Naive thymus-derived CD8-positive, alpha-beta T cell (primary cell): Measurements from ENCODE around the gene GLI1. TPM values are rescaled to one million over a fixed set of nuclear protein-coding genes. Genes with fewer than 3 reads are reported as not detected.
"Not testable (repeated sequence)": the region's sequence is repeated elsewhere in the genome, so short reads cannot be mapped to it uniquely, and the experiment has no call there.

Experiments
- ATAC-seq, 2 donors: fragments of 150-1000 bp; cut with Tn5 transposase in 1 of 2; sonication (Bioruptor Pico), chemical (Tn5 transposase) in 1 of 2; 1 replicate in 1 of 2; 2 replicates in 1 of 2; pipeline ENCODE4 v1.10.0; 2021; ENCODE audit warnings: mild to moderate bottlenecking in 2 of 2, moderate library complexity in 2 of 2
- POLR2A ChIA-PET: fragments of 350-600 bp; sonication (Branson Sonifier 250); formaldehyde crosslinking; loops from one replicate; lab custom pipeline; 2021; ENCODE audit warnings: antibody characterized with exemption; lab: Charles Lee
- DNase-seq, 10 donors: peaks; one replicate each; pipeline versions ENCODE4 v3.0.0 to v3.0.0-alpha.2; 2020 to 2022
- H3K27ac Mint-ChIP-seq, 10 donors: one replicate each; pipeline ENCODE4 v1.8.0; 2020 to 2022; ENCODE audit warnings: mild to moderate bottlenecking in 10 of 10, mixed read lengths in 10 of 10, moderate library complexity in 4 of 10, inconsistent platforms in 1 of 10
- H3K27me3 Mint-ChIP-seq, 5 donors: one replicate each; pipeline ENCODE4 v1.8.0; 2021 to 2022; ENCODE audit warnings: mixed read lengths in 5 of 5
- H3K36me3 Mint-ChIP-seq, 3 donors: one replicate each; pipeline ENCODE4 v1.8.0; 2020 to 2022; ENCODE audit warnings: mixed read lengths in 3 of 3, mild to moderate bottlenecking in 2 of 3, inconsistent platforms in 1 of 3
- H3K4me1 Mint-ChIP-seq, 4 donors: one replicate each; pipeline ENCODE4 v1.8.0; 2021 to 2022; ENCODE audit warnings: mixed read lengths in 4 of 4
- H3K4me3 Mint-ChIP-seq, 10 donors: one replicate each; pipeline ENCODE4 v1.8.0; 2020 to 2022; ENCODE audit warnings: mild to moderate bottlenecking in 10 of 10, mixed read lengths in 10 of 10, moderate library complexity in 6 of 10, inconsistent platforms in 1 of 10
- H3K9me3 Mint-ChIP-seq, 9 donors: one replicate each; pipeline ENCODE4 v1.8.0; 2020 to 2022; ENCODE audit warnings: mixed read lengths in 9 of 9, mild to moderate bottlenecking in 3 of 9, inconsistent platforms in 1 of 9, moderate library complexity in 1 of 9
- polyA plus RNA-seq, 3 donors: library from polyadenylated mRNA; unstranded; fragments of 300-500 nt; fragmentation: Illumina TruSeq; gene quantifications; one replicate each; pipeline ENCODE4 v1.2.3, GENCODE V29; 2021
- total RNA-seq, 8 experiments: library from RNA in 2 of 8; stranded (reverse) in 2 of 8; gene quantifications; one replicate each; pipeline ENCODE4 v1.2.3 and lab custom pipeline; 2021 to 2026

Gene GLI1
- total and polyA plus RNA-seq, 5 experiments from 2014 or later = 1.9 to 2.7 TPM; not detected in 3

DNA sequence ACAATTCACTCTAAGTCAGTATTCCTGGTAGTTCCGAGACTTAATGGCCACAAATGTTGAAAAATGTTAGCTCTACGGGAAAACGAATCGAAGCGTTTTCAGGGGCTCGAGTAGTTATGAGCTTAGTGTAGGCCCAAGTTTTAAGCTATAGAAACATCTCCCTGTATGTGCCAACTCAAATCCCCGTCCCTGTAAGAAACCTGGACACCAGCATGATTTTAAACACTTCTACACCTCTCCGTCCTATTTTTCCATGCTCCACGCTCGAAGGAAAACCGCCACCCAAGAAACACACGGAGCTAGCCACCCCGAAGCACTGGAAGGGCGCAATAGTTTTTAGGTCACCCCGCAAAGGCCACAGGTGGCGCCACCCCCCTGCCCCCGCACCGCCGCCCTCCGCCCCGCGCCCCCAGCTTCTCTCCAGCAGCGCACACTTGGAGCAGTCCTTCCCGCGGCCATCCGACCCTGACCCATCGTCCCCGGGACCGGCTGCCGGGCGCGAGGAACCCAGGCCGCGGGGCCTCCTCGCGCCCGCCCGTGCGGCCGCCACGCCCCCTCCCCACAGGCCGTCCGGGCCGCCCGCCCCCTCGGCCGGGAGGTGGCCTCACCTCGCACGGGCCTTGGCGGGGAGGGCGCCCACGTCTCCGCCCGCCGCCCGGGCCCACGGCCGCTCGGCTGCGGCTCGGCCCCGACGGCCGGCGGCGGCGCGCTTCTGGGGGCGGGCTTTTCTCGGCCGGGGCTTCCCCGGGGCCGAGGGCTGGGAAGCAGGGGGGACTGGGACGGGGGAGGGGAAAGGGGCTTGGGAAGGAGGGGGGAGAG, 29.3 kb upstream of the GLI1 start:
- DNase-seq (peak in 8 of 10 donors; percentile 15 to 75 (median 50)), ATAC-seq (peak; percentile 59 to 70)
- Mint-ChIP-seq H3K27me3 (no peaks in the 10 kb centered on the region), H3K4me1 (peaks cover 21 to 51% (median 44%) of the 10 kb centered on the region in 4 donors), H3K9me3 (no peaks in the 10 kb centered on the region), H3K4me3 (peak overlapping the region; percentile 95 to 100 (median 98)), H3K27ac (peak overlapping the region; percentile 99 to 100 (median 100)), H3K36me3 (peaks cover 0 to 11% (median 0%) of the 10 kb centered on the region in 3 donors)
- POLR2A ChIA-PET = interaction anchor here (0.7 to 1.2 kb wide), 8 partner anchors 11 to 312 kb away, joined by 3 to 10 read pairs (median 4); partner anchors contain the start of genes GLI1, INHBE and SHMT2

GRCh38 chr12:57430931-57431566, 28.5 kb upstream of the GLI1 start, which contains the start of gene R3HDM2:
R3HDM2 (minus strand) TSS chr12:57431043; CDS start chr12:57310428, 120,615 bp downstream.
- Mint-ChIP-seq H3K36me3 (peaks cover 0 to 7% (median 0%) of the 10 kb centered on the region in 3 donors), H3K27me3 (no peaks in the 10 kb centered on the region), H3K9me3 (no peaks in the 10 kb centered on the region), H3K27ac (peak within 1 kb of the TSS; percentile 99 to 100 (median 100)), H3K4me3 (peak within 1 kb of the TSS; percentile 95 to 100 (median 98)), H3K4me1 (peaks cover 21 to 50% (median 48%) of the 10 kb centered on the region in 4 donors)
- DNase-seq (peak; percentile 90 to 97 (median 94)), ATAC-seq (peak; percentile 93 to 94)
- POLR2A ChIA-PET = interaction anchor here (1.2 to 1.4 kb wide), 3 partner anchors 24 to 46 kb away, joined by 3 to 10 read pairs (median 5); partner anchors contain the start of genes GLI1 and INHBE

DNA sequence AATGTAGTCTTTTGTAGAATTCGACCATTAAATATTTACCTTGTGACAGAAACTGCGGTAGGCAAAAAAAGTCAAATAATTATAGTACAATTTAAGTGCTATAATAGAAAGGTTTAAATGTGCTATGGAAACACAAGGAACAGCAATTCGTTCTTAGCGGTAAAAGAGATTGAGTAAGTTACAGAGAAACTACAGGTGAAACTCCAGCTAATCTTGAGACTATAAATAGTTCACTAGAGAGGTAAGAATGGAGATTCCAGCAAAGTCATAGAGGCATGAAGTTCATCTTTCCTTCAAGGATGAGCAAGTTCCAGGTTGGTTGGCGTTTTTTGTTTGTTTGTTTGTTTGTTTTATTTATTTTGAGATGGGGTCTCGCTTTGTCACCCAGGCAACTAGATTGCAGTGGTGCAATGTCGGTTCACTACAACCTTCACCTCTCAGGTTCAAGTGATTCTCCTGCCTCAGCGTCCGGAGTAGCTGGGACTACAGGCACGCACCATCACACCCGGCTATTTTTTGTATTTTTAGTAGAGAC, 27.9 kb upstream of the GLI1 start:
- POLR2A ChIA-PET = interaction anchor here (0.8 to 1.4 kb wide), 3 partner anchors 24 to 46 kb away, joined by 3 to 5 read pairs (median 3); partner anchors contain the start of gene INHBE
- ATAC-seq (no peak), DNase-seq (no peak)
- Mint-ChIP-seq H3K9me3 (no peaks in the 10 kb centered on the region), H3K36me3 (peaks cover 0 to 4% (median 0%) of the 10 kb centered on the region in 3 donors), H3K4me1 (peaks cover 17 to 46% (median 44%) of the 10 kb centered on the region in 4 donors), H3K27me3 (no peaks in the 10 kb centered on the region), H3K27ac (peak overlapping the region; percentile 98 to 100 (median 100)), H3K4me3 (peak overlapping the region; percentile 91 to 99 (median 98))

DNA sequence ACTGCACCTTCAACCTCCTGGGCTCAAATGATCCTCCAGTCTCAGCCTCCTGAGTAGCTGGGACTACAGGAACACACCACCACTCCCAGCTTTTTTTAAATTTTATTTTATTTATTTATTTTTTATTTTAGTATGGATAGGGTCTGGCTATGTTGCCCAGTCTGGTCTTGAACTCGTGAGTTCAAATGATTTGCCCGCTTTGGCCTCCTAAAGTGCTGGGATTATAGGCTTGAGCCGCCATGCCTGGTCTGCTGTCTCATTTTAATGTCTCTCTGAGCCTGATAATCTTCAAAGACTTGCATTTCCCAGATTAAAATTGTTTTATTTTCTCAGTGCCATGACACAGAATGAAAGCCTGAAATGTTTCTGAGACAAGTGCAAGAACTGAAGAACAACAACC, 26.2 kb upstream of the GLI1 start:
- POLR2A ChIA-PET = interaction anchor here (0.6 to 0.7 kb wide), 4 partner anchors 31 to 160 kb away, joined by 3 to 4 read pairs (median 3); no protein-coding TSS in a partner anchor

DNA sequence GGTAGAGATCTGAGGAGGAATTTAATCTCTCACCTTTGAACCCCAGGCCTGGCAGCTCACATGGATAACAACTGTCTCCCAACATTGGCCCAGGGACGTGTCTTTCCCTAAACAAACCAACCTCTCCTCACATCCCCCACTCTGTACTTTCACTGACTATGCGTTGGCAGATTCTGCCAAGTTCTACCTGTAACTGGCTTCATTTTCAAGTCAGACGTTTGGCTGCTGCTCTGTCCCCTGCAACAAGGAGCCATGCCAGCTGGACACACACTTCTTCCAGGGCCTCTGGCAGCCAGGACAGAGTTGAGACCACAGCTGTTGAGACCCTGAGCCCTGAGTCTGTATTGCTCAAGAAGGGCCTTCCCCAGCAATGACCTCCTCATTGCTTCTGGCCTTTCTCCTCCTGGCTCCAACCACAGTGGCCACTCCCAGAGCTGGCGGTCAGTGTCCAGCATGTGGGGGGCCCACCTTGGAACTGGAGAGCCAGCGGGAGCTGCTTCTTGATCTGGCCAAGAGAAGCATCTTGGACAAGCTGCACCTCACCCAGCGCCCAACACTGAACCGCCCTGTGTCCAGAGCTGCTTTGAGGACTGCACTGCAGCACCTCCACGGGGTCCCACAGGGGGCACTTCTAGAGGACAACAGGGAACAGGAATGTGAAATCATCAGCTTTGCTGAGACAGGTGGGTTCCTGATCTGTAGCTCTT, 24.9 kb upstream of the GLI1 start, which contains the start of gene INHBC:
Gene INHBC (plus strand): TSS at position 268 of the 707 bp plus-strand sequence. CDS start 103 bp downstream, at position 371.
- H3K36me3 Mint-ChIP-seq = no peaks in the 10 kb centered on the region
- ATAC-seq = no peak
- peak within 1 kb of the TSS in 7 of 10 donors; percentile 13 to 70 (median 43) for H3K27ac Mint-ChIP-seq
- H3K9me3 Mint-ChIP-seq = no peaks in the 10 kb centered on the region
- H3K4me3 Mint-ChIP-seq = peak within 1 kb of the TSS in 4 of 10 donors; percentile 24 to 67 (median 51)
- H3K27me3 Mint-ChIP-seq = no peaks in the 10 kb centered on the region
- no peak for DNase-seq
- POLR2A ChIA-PET = interaction anchor here (1.1 kb wide), 1 partner anchor 24 kb away, joined by 3 read pairs; no protein-coding TSS in a partner anchor
- H3K4me1 Mint-ChIP-seq = peaks cover 13 to 27% (median 26%) of the 10 kb centered on the region in 4 donors

More for the DNA sequence above, 26.2 kb upstream of the GLI1 start:
- ATAC-seq = no peak
- DNase-seq = no peak
- Mint-ChIP-seq H3K36me3 (no peaks in the 10 kb centered on the region), H3K27me3 (no peaks in the 10 kb centered on the region), H3K27ac (no peak overlapping the region), H3K9me3 (no peaks in the 10 kb centered on the region), H3K4me3 (no peak overlapping the region), H3K4me1 (peaks cover 17 to 36% (median 35%) of the 10 kb centered on the region in 4 donors)

DNA sequence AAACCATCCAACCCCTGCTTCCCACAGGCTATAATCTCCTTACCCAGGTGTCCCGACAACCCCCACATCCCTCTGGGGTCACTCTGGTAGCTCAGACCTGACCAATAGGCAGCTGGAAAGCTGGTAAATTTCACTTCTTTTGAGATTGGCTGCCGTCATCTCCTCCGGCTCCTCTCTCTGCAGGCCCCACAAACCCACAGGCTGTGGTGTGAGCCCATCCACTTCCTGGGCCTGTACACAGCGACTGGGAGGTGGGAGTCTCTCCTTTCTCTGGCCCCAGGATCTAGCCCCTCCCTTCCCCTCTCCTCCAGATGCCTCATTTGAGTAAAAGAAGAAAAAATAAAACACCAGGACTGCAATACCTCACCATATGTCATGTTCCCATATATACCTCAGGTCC, 24.3 kb upstream of the GLI1 start:
- no peaks in the 10 kb centered on the region for H3K36me3 Mint-ChIP-seq
- DNase-seq (no peak), ATAC-seq (no peak)
- peaks cover 8 to 20% (median 20%) of the 10 kb centered on the region in 4 donors for H3K4me1 Mint-ChIP-seq
- H3K27ac Mint-ChIP-seq = peak overlapping the region in 6 of 10 donors; percentile 13 to 70 (median 42)
- H3K27me3 Mint-ChIP-seq = no peaks in the 10 kb centered on the region
- peak overlapping the region in 3 of 10 donors; percentile 24 to 54 (median 48) for H3K4me3 Mint-ChIP-seq
- no peaks in the 10 kb centered on the region for H3K9me3 Mint-ChIP-seq
- POLR2A ChIA-PET = interaction anchor here (1.1 kb wide), 1 partner anchor 23 kb away, joined by 3 read pairs; no protein-coding TSS in a partner anchor

GRCh38 chr12:57438400-57438799, 21.2 kb upstream of the GLI1 start:
- no peak for ATAC-seq
- H3K36me3 Mint-ChIP-seq = peaks cover 0 to 8% (median 0%) of the 10 kb centered on the region in 3 donors
- no peak overlapping the region for H3K27ac Mint-ChIP-seq
- H3K4me1 Mint-ChIP-seq = peaks cover 5 to 8% (median 7%) of the 10 kb centered on the region in 4 donors
- POLR2A ChIA-PET = no interaction called here
- peaks cover 0 to 13% (median 8%) of the 10 kb centered on the region in 9 donors for H3K9me3 Mint-ChIP-seq
- no peak for DNase-seq
- peaks cover 0 to 3% (median 0%) of the 10 kb centered on the region in 5 donors for H3K27me3 Mint-ChIP-seq
- no peak overlapping the region for H3K4me3 Mint-ChIP-seq

GRCh38 chr12:57439762-57440266, 19.8 kb upstream of the GLI1 start:
- Mint-ChIP-seq H3K4me3 (no peak overlapping the region), H3K36me3 (peaks cover 0 to 8% (median 0%) of the 10 kb centered on the region in 3 donors), H3K4me1 (peaks cover 4 to 8% (median 7%) of the 10 kb centered on the region in 4 donors), H3K27ac (no peak overlapping the region), H3K27me3 (peaks cover 0 to 3% (median 0%) of the 10 kb centered on the region in 5 donors), H3K9me3 (peaks cover 0 to 13% (median 8%) of the 10 kb centered on the region in 9 donors)
- DNase-seq = no peak
- POLR2A ChIA-PET = no interaction called here
- ATAC-seq = no peak

DNA sequence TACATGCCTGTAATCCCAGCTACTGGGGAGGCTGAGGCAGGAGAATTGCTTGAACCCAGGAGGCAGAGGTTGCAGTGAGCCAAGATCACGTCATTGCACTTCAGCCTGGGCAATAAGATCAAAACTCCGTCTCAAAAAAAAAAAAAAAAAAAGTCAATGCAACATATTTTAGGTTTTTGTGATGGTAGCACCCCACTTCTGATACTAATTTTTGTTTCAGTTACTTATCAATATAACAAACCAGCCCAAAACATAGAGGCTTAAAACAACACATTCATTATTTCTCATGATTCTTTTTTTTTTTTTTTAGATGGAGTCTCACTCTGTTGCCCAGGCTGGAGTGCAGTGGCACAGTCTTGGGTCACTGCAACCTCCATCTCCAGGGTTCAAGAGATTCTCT, 18.2 kb upstream of the GLI1 start:
- DNase-seq, POLR2A ChIA-PET, H3K4me3 Mint-ChIP-seq, H3K4me1 Mint-ChIP-seq, H3K27me3 Mint-ChIP-seq, ATAC-seq, H3K27ac Mint-ChIP-seq, H3K36me3 Mint-ChIP-seq: not testable (repeated sequence)
- H3K9me3 Mint-ChIP-seq = peaks cover 0 to 13% (median 8%) of the 10 kb centered on the region in 9 donors

DNA sequence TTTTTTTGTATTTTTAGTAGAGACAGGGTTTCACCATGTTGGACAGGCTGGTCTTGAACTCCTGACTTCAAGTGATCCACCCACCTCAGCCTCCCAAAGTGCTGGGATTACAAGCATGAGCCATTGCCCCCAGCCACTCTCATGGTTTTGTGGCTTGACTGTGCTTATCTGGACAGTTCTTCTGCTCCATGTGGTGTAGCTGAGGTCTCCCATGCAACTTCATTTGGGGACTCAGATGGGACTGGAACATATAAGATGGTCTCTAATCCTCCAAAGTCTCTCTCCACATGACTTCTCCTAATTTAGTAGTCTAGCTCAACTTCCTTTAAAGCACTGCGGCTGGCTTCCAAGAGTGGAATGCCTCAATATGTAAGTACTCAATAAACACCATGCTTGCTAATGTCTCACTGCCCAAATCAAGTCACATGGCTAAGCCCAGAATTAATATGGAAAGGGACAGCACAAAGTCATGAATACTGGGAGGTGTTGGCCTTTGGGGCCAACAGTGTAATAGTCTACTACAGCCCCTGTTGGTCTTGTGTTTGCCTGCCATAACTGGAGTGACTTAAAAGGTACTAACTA, 17.6 kb upstream of the GLI1 start:
- POLR2A ChIA-PET = no interaction called here
- peaks cover 0 to 8% (median 0%) of the 10 kb centered on the region in 3 donors for H3K36me3 Mint-ChIP-seq
- H3K9me3 Mint-ChIP-seq = peaks cover 0 to 13% (median 8%) of the 10 kb centered on the region in 9 donors
- ATAC-seq (no peak), DNase-seq (no peak)
- no peaks in the 10 kb centered on the region for H3K4me1 Mint-ChIP-seq
- H3K27me3 Mint-ChIP-seq = peaks cover 0 to 3% (median 3%) of the 10 kb centered on the region in 5 donors
- H3K27ac Mint-ChIP-seq = no peak overlapping the region
- no peak overlapping the region for H3K4me3 Mint-ChIP-seq

DNA sequence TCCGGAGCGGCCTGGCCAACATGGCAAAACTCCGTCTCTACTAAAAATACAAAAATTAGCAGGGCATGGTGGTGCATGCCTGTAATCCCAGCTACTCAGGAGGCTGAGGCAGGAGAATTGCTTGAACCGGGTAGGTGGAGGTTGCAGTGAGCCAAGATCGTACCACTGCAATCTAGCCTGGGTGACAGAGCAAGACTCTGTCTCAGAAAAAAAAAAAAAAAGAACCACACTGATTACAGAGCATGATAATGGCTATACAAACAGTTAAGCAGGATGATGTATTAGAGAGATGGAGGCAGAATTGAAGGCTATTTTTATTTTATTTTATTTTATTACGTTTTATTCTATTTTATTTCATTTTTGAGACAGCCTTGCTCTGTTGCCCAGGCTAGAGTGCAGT, 15.2 kb upstream of the GLI1 start:
- H3K36me3 Mint-ChIP-seq, POLR2A ChIA-PET, DNase-seq, H3K4me3 Mint-ChIP-seq, H3K4me1 Mint-ChIP-seq, H3K27me3 Mint-ChIP-seq, ATAC-seq: not testable (repeated sequence)
- H3K9me3 Mint-ChIP-seq = peaks cover 0 to 13% (median 8%) of the 10 kb centered on the region in 9 donors
- H3K27ac Mint-ChIP-seq = peak overlapping the region in 1 of 10 donors; percentile 32
